Fibroblast of skin of scalp (primary cell): ENCODE data around the gene ABCB9.

Source experiments
- DNase-seq: peaks from one replicate; pipeline ENCODE4 v3.0.0-alpha.2; 2013

Gene ABCB9

GRCh38 chr12:122994781-122995502 is 28.7 kb upstream of the ABCB9 start:
- no peak for DNase-seq

GRCh38 chr12:122994140-122994675 is 27.9 kb upstream of the ABCB9 start:
- no peak for DNase-seq

GRCh38 chr12:122992386-122992785 is 26.1 kb upstream of the ABCB9 start:
- DNase-seq: no peak

- DNase-seq: no peak
Observed at GRCh38 chr12:122991623-122992275, 25.5 kb upstream of the ABCB9 start.

GRCh38 chr12:122990961-122991622 is 24.8 kb upstream of the ABCB9 start:
- no peak for DNase-seq

- no peak for DNase-seq
Observed at GRCh38 chr12:122990561-122990960, 24.3 kb upstream of the ABCB9 start.

- no peak for DNase-seq
Observed at GRCh38 chr12:122989874-122990419, 23.7 kb upstream of the ABCB9 start.

GRCh38 chr12:122989225-122989839 is 23.1 kb upstream of the ABCB9 start:
- no peak for DNase-seq

- no peak for DNase-seq
Observed at GRCh38 chr12:122988612-122989212, 22.4 kb upstream of the ABCB9 start.

- no peak for DNase-seq
Observed at GRCh38 chr12:122988036-122988435, 21.8 kb upstream of the ABCB9 start.

GRCh38 chr12:122987086-122987951 is 21.1 kb upstream of the ABCB9 start:
- DNase-seq: no peak

GRCh38 chr12:122986258-122986871 is 20.1 kb upstream of the ABCB9 start:
- DNase-seq: no peak

GRCh38 chr12:122985338-122986257 is 19.3 kb upstream of the ABCB9 start:
- DNase-seq: no peak

GRCh38 chr12:122984612-122985337 is 18.5 kb upstream of the ABCB9 start:
- no peak for DNase-seq

GRCh38 chr12:122983789-122984515 is 17.7 kb upstream of the ABCB9 start:
- DNase-seq: no peak

GRCh38 chr12:122982963-122983788 is 16.9 kb upstream of the ABCB9 start:
- no peak for DNase-seq

GRCh38 chr12:122982477-122982815 is 16.2 kb upstream of the ABCB9 start:
- no peak for DNase-seq
